Uterus (tissue), 2 donors: ENCODE measurements around the gene KLHL40.

Experiments used
- CTCF ChIP-seq, 4 experiments: fragments of 200-600 bp in 2 of 4; fragments of 450-650 bp in 2 of 4; sonication (generic) in 2 of 4; IDR thresholded peaks; one replicate each; pipeline ENCODE4 v1.5.1; 2016 to 2019; ENCODE audit warnings: antibody characterized with exemption in 4 of 4, mild to moderate bottlenecking in 2 of 4, moderate library complexity in 1 of 4
- POLR2A ChIP-seq, 2 donors: fragments of 450-650 bp; IDR thresholded peaks; one replicate each; pipeline ENCODE4 v1.6.1; 2016; ENCODE audit warnings: antibody characterized with exemption in 2 of 2, mild to moderate bottlenecking in 1 of 2, moderate library complexity in 1 of 2

DNA sequence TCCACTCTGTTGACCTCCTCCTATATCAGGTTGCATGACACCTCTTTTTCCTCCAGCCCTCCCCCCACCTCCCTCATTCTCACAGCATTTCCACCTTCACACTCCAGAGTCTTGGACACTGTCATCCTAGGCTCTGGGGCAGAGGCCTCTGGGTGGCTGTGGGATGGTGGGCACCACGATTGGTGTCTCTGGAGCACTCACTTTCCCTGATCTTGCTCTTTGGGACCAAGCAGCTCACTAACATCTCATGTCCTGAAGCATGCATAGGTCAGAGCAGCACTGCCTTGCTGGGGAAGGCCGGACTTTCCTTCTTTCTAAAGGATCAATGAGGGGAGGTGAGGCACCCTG, 16.9 kb upstream of the KLHL40 start:
- TF ChIP-seq CTCF (IDR thresholded peaks at IDR 0.05) (no peak), POLR2A (IDR thresholded peaks at IDR 0.05) (no peak)
